ENCODE measurements around the gene EXOSC3.

Gene EXOSC3

DNA sequence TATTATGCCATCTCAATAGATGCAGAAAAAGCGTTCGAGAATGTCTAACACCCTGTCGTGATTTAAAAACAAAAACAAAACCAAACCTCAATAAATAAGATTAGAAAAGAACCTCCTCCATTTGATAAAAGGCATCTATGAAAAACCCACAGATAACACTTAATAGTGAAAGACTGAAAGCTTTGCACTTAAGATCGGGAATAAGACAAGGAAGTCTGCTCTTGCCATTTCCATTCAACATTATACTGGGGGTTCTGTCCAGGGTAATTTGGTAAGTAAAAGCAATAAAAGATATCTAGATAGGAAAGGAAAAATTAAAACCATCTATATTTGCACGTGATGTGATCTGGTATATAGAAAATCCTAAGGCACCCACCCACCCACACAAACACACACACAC is 7.3 kb upstream of the EXOSC3 start:
- no peak overlapping the region for H3K4me3 ChIP-seq (ENCODE audit: low read depth, low read length)
- TF ChIP-seq, protein P1, sequence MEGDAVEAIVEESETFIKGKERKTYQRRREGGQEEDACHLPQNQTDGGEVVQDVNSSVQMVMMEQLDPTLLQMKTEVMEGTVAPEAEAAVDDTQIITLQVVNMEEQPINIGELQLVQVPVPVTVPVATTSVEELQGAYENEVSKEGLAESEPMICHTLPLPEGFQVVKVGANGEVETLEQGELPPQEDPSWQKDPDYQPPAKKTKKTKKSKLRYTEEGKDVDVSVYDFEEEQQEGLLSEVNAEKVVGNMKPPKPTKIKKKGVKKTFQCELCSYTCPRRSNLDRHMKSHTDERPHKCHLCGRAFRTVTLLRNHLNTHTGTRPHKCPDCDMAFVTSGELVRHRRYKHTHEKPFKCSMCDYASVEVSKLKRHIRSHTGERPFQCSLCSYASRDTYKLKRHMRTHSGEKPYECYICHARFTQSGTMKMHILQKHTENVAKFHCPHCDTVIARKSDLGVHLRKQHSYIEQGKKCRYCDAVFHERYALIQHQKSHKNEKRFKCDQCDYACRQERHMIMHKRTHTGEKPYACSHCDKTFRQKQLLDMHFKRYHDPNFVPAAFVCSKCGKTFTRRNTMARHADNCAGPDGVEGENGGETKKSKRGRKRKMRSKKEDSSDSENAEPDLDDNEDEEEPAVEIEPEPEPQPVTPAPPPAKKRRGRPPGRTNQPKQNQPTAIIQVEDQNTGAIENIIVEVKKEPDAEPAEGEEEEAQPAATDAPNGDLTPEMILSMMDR (IDR thresholded peaks at IDR 0.05; ENCODE audit: insufficient read depth, low read depth, low read length, missing control alignments) = no peak
- no peak for DNase-seq (ENCODE audit: low read depth)

DNA sequence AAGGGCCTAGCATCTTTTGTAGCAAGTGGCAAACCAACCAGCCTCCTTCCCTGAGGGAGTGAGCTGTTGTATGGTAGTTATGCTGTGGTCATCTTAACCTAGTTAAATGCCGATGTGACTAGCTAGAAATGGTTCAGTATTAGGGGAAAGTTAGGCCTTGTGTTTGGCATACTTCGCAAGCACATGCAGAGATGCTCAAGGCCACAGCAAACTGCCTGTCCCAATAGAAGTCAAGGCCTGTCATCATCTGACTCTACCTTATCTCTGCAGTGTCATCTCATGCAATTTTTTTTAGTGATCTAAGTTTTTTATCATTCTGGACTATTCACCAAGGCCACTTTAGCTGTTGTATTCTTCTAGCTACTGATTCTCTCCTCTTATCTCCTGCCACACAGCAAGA is 5.2 kb upstream of the EXOSC3 start:
- no peak overlapping the region for H3K4me3 ChIP-seq (ENCODE audit: low read depth, low read length)
- TF ChIP-seq, protein P1 (IDR thresholded peaks at IDR 0.05; ENCODE audit: insufficient read depth, low read depth, low read length, missing control alignments) = no peak

DNA sequence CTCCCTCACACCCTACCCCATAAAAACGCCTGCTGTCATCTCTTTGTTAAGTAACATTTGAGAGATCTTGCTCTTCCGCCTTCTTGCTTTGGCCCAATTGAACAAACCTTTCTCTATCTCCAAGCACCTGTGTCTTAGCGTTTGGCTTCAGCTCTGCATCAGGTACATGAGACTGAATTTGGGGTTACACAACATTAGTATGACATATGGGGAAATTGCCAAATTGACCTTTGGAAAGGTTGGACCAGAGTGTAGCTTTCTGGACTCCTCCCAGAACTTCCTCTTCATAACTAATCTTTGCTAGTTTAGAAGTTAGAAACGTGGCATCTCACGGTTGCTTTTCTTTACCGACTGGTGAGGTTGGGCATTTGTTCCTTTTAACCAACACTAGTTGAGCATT is 3.5 kb upstream of the EXOSC3 start:
- no peak overlapping the region for H3K4me3 ChIP-seq (ENCODE audit: low read depth, low read length)
- DNase-seq (ENCODE audit: low read depth) = no peak
- TF ChIP-seq, protein P1 (IDR thresholded peaks at IDR 0.05; ENCODE audit: insufficient read depth, low read depth, low read length, missing control alignments) = no peak

More for the DNA sequence above, 5.2 kb upstream of the EXOSC3 start:
- no peak for DNase-seq (ENCODE audit: low read depth)

DNA sequence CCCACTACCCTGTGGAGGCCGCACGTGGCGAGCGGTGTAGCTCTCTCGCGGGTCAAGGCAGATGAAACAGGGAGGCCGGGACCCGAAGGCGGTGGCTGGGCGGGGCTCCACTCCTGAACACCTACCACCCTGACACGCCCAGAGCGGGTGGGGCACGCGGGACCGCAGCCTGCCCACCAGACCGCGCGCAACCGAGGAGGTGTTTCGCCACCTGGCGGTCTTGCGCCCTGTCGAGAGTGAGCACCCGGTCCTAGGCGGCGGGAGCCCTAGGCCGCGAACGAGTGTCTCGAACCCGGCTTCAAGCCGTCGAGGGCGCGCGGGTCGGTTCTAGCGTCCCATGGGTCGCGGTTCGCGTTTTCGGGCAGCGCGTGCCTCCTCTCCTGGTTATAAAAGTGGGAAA is 2.2 kb upstream of the EXOSC3 start:
- no peak for DNase-seq (ENCODE audit: low read depth)
- TF ChIP-seq, protein P1 (IDR thresholded peaks at IDR 0.05; ENCODE audit: insufficient read depth, low read depth, low read length, missing control alignments) = no peak
- no peak overlapping the region for H3K4me3 ChIP-seq (ENCODE audit: low read depth, low read length)

DNA sequence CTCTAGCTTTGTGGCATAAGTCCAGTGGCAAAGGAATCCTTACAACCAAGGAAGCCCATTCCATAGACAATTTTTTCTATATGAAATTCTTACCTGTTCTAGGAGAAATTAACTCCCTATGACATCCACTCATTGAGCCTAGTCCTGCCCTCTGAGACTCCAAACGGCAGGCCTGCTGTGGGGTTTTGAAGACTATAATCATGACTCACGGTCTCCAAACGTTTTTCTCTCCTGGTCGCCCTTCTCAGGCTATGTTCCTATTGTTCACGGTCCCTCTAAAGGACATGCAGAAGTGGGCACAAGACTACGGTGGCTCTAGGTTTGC is 611 bp downstream of the EXOSC3 start:
- TF ChIP-seq, protein P1 (IDR thresholded peaks at IDR 0.05; ENCODE audit: insufficient read depth, low read depth, low read length, missing control alignments) = no peak
- no peak for DNase-seq (ENCODE audit: low read depth)
- H3K4me3 ChIP-seq (ENCODE audit: low read depth, low read length) = peak overlapping the region; percentile 62

DNA sequence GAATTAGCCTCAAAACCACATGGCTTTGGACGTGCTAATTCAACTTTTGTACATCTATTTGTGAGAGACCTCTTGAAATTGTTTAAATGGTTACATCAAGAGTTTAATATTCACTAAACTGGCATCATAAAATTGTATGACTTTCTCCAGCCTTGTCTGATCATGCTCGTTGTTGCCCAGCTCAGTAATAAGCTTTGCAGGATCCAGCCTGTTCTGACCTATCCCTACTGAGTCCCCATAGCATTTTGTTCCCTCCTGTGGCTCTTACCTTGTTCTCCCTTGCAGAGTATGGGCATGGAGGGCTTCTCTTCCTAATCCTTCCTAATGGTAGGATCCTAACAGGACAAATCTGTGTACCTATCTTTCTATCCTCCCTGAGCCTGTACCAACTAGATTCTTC is 6.3 kb downstream of the EXOSC3 start:
- TF ChIP-seq, protein P1 (IDR thresholded peaks at IDR 0.05; ENCODE audit: insufficient read depth, low read depth, low read length, missing control alignments) = no peak
- H3K4me3 ChIP-seq (ENCODE audit: low read depth, low read length) = no peak overlapping the region
- no peak for DNase-seq (ENCODE audit: low read depth)

DNA sequence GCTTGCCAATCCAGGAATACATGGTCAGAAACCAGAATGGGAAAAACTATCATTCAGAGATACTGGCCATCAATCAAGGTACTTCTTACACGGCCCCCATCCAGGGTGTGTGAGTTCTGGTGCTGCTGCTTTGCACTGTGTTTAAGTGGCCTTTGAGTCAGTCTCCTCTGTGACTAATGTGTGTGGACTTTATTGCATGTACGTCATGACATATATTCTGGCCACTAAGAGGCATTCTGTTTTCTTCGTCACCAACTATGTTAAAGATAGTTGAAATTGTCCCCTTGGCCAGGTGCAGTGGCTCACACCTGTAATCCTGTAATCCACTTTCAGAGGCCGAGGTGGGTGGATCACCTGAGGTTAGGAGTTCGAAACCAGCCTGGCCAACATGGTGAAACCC is 8.5 kb downstream of the EXOSC3 start:
- no peak for DNase-seq (ENCODE audit: low read depth)
- TF ChIP-seq, protein P1 (IDR thresholded peaks at IDR 0.05; ENCODE audit: insufficient read depth, low read depth, low read length, missing control alignments) = no peak
- no peak overlapping the region for H3K4me3 ChIP-seq (ENCODE audit: low read depth, low read length)
